Ovary (tissue), 3 donors: ENCODE data around the gene POU2F3.

ENCODE experiments used
- CTCF ChIP-seq, 3 donors: fragments of 450-650 bp in 2 of 3; fragments of 200-600 bp in 1 of 3; IDR thresholded peaks; one replicate each; pipeline versions ENCODE4 v1.5.1 to v1.8.0; 2016 to 2022; ENCODE audit warnings: antibody characterized with exemption in 3 of 3, mild to moderate bottlenecking in 1 of 3
- POLR2A ChIP-seq: fragments of 450-650 bp; IDR thresholded peaks from one replicate; pipeline ENCODE4 v1.6.1; 2017; ENCODE audit warnings: antibody characterized with exemption, mild to moderate bottlenecking, moderate library complexity
- donor health status: DM: no; HTN: no; CAD: no.

GRCh38 chr11:120267319-120267718 lies 27.4 kb downstream of the POU2F3 start:
- TF ChIP-seq CTCF (IDR thresholded peaks at IDR 0.05) (no peak), POLR2A (no peak)
